GM19324 (cell line): ENCODE data around the gene XPO1.
A peak's percentile ranks its signal among the peaks of the same experiment; 100 is the strongest.
"Not testable (repeated sequence)": the region's sequence is repeated elsewhere in the genome, so short reads cannot be mapped to it uniquely, and the experiment has no call there.

ENCODE experiments used
- ATAC-seq: cut with Tn5 transposase; IDR thresholded peaks from one replicate; pipeline ENCODE4 v1.9.1; 2021; ENCODE audit warnings: mild to moderate bottlenecking, moderate library complexity; ENCODE audit not compliant: unreplicated experiment, low FRiP score

Gene XPO1

DNA sequence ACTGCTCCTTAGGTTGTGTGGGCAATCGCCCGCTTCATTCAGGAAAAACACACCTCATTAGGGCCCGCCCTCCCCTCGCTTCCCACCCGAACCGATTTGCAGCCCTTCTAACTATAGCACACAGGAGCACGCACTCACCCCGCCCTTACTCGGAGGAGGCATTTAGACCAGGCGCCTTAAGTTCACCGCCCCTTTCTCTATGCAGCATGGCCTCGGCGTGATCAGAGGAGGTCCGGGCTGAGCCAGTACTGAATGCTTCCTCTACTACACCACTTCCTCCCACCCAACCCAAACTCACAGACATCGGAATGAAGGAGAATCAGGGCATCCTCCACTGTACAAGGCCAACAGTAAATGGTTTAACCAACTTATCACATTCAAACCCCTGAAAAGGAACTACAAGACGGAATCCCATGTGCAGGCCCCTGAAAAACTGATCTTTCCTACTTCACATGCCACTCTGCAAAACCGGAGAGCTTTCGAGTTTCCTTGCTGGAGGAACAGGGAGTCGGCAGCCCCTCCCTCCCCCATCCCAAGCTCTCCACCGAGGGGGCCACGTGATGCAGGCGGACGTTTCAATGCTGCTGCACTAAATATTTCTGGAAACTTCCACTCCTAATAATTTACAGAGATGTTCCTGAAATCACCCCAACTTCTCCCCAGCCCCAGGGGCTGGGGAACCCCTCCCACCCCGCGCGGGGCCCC, 1.4 kb downstream of the XPO1 start:
- ATAC-seq = peak; percentile 50

GRCh38 chr2:61536180-61536571, 2.0 kb downstream of the XPO1 start:
- ATAC-seq = no peak

GRCh38 chr2:61535449-61535848, 2.7 kb downstream of the XPO1 start:
- no peak for ATAC-seq

GRCh38 chr2:61534926-61535325, 3.2 kb downstream of the XPO1 start:
- no peak for ATAC-seq

GRCh38 chr2:61530749-61531148, 7.4 kb downstream of the XPO1 start:
- ATAC-seq = no peak

DNA sequence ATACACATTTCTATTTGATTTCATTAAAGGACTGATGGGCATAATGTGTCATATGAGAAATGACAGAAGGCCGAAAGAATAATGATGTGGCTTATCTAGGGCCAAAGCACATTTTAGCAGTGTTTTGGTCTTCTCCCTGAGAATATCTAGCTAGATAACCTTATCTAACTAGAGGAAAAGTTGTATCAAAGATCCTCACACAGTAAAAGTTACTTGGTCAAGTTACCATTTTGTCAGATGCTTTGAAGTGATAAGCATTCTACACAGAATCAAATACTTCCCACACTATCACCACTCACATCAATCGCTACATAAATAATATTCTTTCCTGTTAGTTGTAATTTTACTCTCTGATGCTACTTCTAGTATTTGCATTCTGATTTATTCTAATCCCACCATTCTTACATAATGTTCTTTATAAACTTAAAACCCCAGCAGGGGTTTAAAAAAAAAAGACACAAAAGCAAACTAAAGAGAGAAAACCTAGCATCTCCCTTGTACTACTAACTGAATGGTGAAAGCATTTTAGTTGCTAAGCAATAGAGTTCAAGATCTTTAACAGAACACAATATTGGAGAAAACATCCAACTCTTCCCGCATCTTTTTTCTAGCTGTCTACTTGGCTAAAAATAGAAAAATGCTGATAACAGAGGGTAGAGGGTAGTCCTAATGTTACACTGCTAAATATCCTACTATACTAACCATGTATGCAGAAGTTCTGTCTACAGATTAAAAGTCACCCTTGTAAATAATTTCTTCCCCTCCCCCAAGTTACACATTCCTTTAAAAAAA, 8.0 kb downstream of the XPO1 start:
- ATAC-seq = no peak

DNA sequence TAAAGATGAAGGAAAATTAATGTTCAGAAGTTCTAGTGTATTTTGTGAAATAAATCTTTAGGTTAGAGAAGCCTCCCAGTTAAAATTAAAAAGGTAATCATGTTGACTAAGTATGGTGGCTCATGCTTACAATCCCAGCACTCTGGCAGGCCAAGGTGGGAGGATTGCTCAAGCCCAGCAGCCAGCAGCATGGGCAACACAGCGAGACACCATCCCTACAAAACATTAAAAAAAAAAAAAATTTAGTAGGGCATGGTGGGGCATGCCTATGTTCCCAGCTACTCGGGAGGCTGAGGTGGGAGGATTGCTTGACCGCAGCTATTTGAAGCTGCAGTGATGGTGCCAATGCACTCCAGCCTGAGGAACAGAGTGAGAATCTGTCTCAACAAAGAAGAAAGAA, 17.9 kb downstream of the XPO1 start:
- no peak for ATAC-seq

DNA sequence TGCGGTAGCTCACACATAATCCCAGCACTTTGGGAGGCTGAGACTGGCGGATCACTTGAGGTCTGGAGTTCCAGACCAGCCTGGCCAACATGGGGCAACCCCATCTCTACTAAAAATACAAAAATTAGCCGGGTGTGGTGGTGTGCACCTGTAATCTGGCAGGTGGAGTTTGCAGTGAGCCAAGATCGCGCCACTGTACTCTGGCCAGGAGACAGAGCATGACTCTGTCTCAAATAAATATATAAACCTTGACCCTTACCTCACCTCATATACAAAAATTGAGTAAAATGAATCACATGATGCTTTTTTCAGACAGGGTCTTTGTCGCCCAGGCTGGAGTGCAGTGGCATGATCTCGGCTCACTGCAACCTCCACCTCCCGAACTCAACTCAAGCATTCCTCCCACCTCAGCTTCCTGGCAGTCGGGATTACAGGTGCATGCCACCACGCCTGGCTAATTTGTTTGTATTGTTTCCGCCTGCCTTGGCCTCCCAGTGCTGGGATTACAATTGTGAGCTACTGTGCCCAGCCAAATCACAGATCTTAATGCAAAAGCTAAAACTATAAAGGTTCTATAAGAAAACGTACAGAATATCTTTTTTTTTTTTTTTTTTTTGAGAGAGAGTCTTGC, 25.3 kb downstream of the XPO1 start:
- no peak for ATAC-seq

GRCh38 chr2:61510674-61511671, 27.2 kb downstream of the XPO1 start:
- ATAC-seq = no peak

DNA sequence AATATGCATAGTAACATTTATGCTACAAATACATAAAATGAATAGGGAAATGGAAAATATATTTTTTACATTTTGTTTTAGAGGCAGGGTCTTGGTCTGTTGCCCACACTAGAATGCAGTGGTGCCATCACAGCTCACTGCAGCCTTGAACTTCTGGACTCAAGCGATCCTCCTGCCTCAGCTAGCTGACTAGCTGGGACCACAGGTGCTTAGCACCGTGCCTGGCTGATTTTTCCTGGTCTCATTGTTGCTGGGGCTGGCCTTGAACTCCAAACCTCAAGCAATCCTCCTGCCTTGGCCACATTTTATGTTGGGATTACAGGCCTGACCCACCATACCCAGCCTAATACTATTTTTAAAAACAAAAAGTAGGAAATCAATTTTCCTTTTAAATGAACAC, 33.2 kb downstream of the XPO1 start:
- ATAC-seq = no peak

DNA sequence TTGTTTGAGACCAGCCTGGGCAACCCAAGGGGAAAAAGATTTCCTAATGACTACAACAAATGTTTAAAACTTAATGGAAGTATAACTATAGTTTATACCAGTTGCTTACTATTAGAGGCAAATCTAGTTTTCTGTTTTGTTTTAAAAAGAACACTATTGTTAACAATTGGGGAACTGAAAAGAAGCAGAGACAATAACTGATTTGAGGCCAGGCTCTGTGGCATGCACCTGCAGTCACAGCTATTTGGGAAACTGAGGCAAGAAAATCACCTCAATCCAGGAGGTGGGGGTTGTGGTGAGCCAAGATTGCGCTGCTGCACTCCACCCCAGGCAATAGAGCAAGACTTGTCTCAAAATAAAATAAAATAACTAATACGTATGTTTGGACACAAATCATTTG, 39.1 kb downstream of the XPO1 start:
- ATAC-seq = no peak

DNA sequence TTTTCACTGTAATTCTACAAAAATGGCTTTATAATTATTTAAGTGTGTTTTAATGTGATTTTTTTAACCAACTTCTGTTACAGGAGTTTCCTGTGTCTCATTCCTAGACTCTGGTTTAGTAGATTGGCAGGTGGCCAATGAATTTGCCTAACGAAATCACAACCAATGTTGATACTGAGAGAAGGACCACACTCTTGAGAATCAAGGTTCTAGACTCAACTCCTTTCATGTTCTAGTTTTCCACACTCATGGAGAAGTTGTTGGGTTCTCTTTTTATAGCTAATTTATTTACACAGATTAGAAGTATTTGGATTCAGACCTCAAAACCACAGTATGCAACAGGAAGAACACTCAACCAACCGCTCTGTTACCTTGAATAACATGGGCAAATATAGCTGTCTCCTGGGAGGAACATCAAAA, 44.6 kb downstream of the XPO1 start:
- ATAC-seq = no peak

DNA sequence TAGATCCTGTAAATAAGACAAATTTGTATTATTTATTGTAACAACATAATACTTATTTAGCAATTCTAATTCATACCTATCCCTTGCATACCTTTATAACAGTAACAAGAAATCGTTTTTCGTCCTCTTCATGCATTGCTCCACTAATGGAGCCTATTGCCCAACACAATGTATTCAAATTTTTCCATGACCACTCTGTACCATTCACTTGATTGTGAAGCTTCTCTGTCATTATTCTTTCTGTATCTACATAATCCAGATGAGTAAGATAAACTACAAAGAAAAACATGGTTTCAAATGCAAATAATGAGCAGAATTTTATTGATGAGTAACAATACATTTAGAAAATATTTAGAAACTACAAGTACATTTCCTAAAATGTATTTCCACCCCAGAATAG, 45.7 kb downstream of the XPO1 start:
- ATAC-seq = no peak

GRCh38 chr2:61485281-61485680, 52.9 kb downstream of the XPO1 start:
- ATAC-seq = no peak

DNA sequence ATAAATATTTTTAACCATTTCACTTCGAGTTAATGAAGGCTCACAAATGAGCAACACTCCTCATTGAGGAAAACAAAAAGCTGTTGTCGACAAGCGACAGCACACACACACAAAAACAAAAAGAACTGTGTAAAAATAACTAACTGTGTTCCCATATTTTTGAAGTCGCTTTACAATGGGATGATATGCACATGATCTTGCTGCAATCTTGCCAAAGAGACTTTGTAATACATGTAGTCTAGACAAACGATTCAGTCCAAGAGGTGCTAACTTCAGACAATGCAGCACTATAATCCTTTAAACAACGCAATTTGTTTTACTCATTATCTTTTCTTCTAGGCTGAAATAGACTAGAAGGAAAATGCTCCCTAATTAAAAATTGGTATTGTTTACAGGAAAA, 60.1 kb downstream of the XPO1 start:
- ATAC-seq = no peak

GRCh38 chr2:61476929-61477589, 61.1 kb downstream of the XPO1 start:
- not testable (repeated sequence) for ATAC-seq

- no peak for ATAC-seq
Measured at GRCh38 chr2:61471905-61472805, 66.0 kb downstream of the XPO1 start.

- peak; percentile 80 for ATAC-seq
Measured at GRCh38 chr2:61470965-61471904, 66.9 kb downstream of the XPO1 start, which contains the start of gene USP34. TSS of gene USP34 (minus strand) at chr2:61471087. CDS start at chr2:61470692, 395 bp downstream.
